K562 (cell line): ENCODE results near the gene FBXO36. TPM values are rescaled to one million over a fixed set of nuclear protein-coding genes. Genes with fewer than 3 reads are reported as not detected.

Experiments
- E4F1 ChIP-seq: fragments of 250-450 bp; sonication (Bioruptor Pico); IDR thresholded peaks from 2 replicates; pipeline ENCODE4 v1.5.0; 2021; ENCODE audit warnings: mild to moderate bottlenecking, borderline replicate concordance
- MAFG ChIP-seq: fragments of 450-650 bp; conservative IDR thresholded peaks from 2 replicates; pipeline ENCODE4 v1.6.1; 2016; ENCODE audit warnings: missing genetic modification characterization, missing compliant biosample characterization
- ZBTB49 ChIP-seq: sonication (generic); formaldehyde crosslinking; IDR thresholded peaks from 2 replicates; pipeline ENCODE4 v1.8.0; 2022; ENCODE audit warnings: missing genetic modification reagents, mild to moderate bottlenecking, borderline replicate concordance
- polyA plus RNA-seq, 8 experiments: library from polyadenylated mRNA; depleted of rRNA in 4 of 8; stranded (reverse) in 5 of 8; unstranded in 3 of 8; fragments of >200 nt; fragmentation: Nextera tagmentation in 2 of 8; fragmentation: Illumina TruSeq in 1 of 8; extraction: Ambion mirVana in 2 of 8; extraction: Trizol in 1 of 8; gene quantifications; 2 replicates each; pipeline versions ENCODE4 v1.2.1 to v1.2.3, GENCODE V29; 2011 to 2014; ENCODE audit warnings: inconsistent platforms in 1 of 8, missing spikeins in 1 of 8
- small RNA-seq: library from RNA; depleted of rRNA; stranded (forward); fragments of <200 nt; gene quantifications from one replicate; pipeline ENCODE3, GENCODE V24; 2014
- total RNA-seq, 7 experiments: library from RNA; depleted of rRNA in 6 of 7; stranded (reverse); fragments of >200 nt in 6 of 7; fragmentation: Illumina TruSeq in 2 of 7; extraction: Trizol in 2 of 7; gene quantifications; 2 replicates each; pipeline versions ENCODE4 v1.2.1 to v1.2.3, GENCODE V29; 2011 to 2021; ENCODE audit warnings: low replicate concordance in 1 of 7

Gene FBXO36
- total and polyA plus RNA-seq, 9 of the 15 experiments (the other 6 are each of a cell fraction or from before 2014, with no cell fraction given): 0.40 to 0.91 (median 0.58) TPM

GRCh38 chr2:230060672-230061293 lies 138.5 kb downstream of the FBXO36 start (continued):
- TF ChIP-seq E4F1 (CRISPR knock-in tag): no peak
- no peak for TF ChIP-seq MAFG (tag)
- TF ChIP-seq ZBTB49 (CRISPR knock-in tag): no peak

Small RNAs within 50 kb of the gene (small RNA-seq; reads per million reads assigned to genes)
- gene RNU6-1027P (not detected), gene RNU6-613P (not detected), gene RNU6-964P (not detected), gene RNY4P19 (not detected)

Other genes starting within 250 kb of the FBXO36 start
- not detected in 2 replicates for gene DNER, start 207.9 kb upstream of the FBXO36 start, total RNA-seq (2014; rRNA removed)
- gene DNER, start 207.9 kb upstream of the FBXO36 start, total RNA-seq (2014; rRNA removed; fragmentation: Illumina TruSeq; extraction: Trizol): not detected in 2 replicates
- not detected in 2 replicates for gene DNER, start 207.9 kb upstream of the FBXO36 start, total RNA-seq (2015; rRNA removed; fragmentation: Illumina TruSeq; extraction: Trizol)
- gene DNER, start 207.9 kb upstream of the FBXO36 start, total RNA-seq (2021): not detected in 2 replicates
- not detected in 2 replicates for gene DNER, start 207.9 kb upstream of the FBXO36 start, polyA plus RNA-seq (2011; rRNA removed)
- not detected in 2 replicates for gene DNER, start 207.9 kb upstream of the FBXO36 start, polyA plus RNA-seq (2014; fragmentation: Illumina TruSeq; extraction: Trizol)
- gene DNER, start 207.9 kb upstream of the FBXO36 start, polyA plus RNA-seq (2014; fragmentation: Nextera tagmentation; extraction: Ambion mirVana): not detected
- gene DNER, start 207.9 kb upstream of the FBXO36 start, polyA plus RNA-seq (2014; rRNA removed): not detected in 2 replicates
- 74.5 and 77.6 TPM in 2 replicates for gene TRIP12, start 494 bp upstream of the FBXO36 start, total RNA-seq (2014; rRNA removed)
- 112 and 143 TPM in 2 replicates for gene TRIP12, start 494 bp upstream of the FBXO36 start, total RNA-seq (2014; rRNA removed; fragmentation: Illumina TruSeq; extraction: Trizol)
- 111 and 121 TPM in 2 replicates for gene TRIP12, start 494 bp upstream of the FBXO36 start, total RNA-seq (2015; rRNA removed; fragmentation: Illumina TruSeq; extraction: Trizol)
- 121 and 131 TPM in 2 replicates for gene TRIP12, start 494 bp upstream of the FBXO36 start, total RNA-seq (2021)
- gene TRIP12, start 494 bp upstream of the FBXO36 start, polyA plus RNA-seq (2011; rRNA removed): 65.8 and 80.1 TPM in 2 replicates
- 79.9 and 87.5 TPM in 2 replicates for gene TRIP12, start 494 bp upstream of the FBXO36 start, polyA plus RNA-seq (2014; fragmentation: Illumina TruSeq; extraction: Trizol)
- 10 to 100 TPM; 15.2 to 26.5 TPM for gene TRIP12, start 494 bp upstream of the FBXO36 start, polyA plus RNA-seq (2014; fragmentation: Nextera tagmentation; extraction: Ambion mirVana)
- 53.1 and 56.1 TPM in 2 replicates for gene TRIP12, start 494 bp upstream of the FBXO36 start, polyA plus RNA-seq (2014; rRNA removed)
- not detected in 2 replicates for gene SLC16A14, start 146.4 kb downstream of the FBXO36 start, total RNA-seq (2014; rRNA removed)
- gene SLC16A14, start 146.4 kb downstream of the FBXO36 start, total RNA-seq (2014; rRNA removed; fragmentation: Illumina TruSeq; extraction: Trizol): not detected in 2 replicates
- not detected in 2 replicates for gene SLC16A14, start 146.4 kb downstream of the FBXO36 start, total RNA-seq (2015; rRNA removed; fragmentation: Illumina TruSeq; extraction: Trizol)
- not detected in 2 replicates for gene SLC16A14, start 146.4 kb downstream of the FBXO36 start, total RNA-seq (2021)
- not detected in 2 replicates for gene SLC16A14, start 146.4 kb downstream of the FBXO36 start, polyA plus RNA-seq (2011; rRNA removed)
- gene SLC16A14, start 146.4 kb downstream of the FBXO36 start, polyA plus RNA-seq (2014; fragmentation: Illumina TruSeq; extraction: Trizol): not detected in 2 replicates
- not detected for gene SLC16A14, start 146.4 kb downstream of the FBXO36 start, polyA plus RNA-seq (2014; fragmentation: Nextera tagmentation; extraction: Ambion mirVana)
- not detected in 2 replicates for gene SLC16A14, start 146.4 kb downstream of the FBXO36 start, polyA plus RNA-seq (2014; rRNA removed)